Cortex of kidney (tissue), 1 donor: ENCODE results near the gene MYL4.
"Not testable (repeated sequence)": the region's sequence is repeated elsewhere in the genome, so short reads cannot be mapped to it uniquely, and the experiment has no call there.

Source experiments
- DNase-seq: peaks from one replicate; lab custom pipeline; 2025; lab: John Stamatoyannopoulos, UW

MYL4 gene

DNA sequence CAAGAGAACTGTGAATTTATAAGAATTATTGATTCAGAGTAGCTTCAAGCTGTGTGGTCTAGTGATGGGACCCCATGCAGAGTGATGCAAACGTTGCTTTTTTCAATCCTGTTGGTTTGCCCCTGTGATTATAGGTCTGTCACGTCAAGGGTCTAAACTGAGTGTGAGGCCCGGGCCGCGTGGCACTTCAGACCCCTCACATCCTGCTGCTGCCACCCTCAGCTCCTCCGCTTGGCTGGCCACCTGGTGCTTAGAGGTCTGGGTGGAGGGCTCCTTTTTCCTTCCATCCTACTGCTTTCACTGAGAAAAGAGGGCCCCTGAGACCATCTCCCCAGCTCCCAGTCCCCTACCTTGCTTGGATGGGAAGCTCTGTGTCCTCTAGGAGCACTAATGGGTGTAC, 12.0 kb downstream of the MYL4 start:
- DNase-seq, result no peak

DNA sequence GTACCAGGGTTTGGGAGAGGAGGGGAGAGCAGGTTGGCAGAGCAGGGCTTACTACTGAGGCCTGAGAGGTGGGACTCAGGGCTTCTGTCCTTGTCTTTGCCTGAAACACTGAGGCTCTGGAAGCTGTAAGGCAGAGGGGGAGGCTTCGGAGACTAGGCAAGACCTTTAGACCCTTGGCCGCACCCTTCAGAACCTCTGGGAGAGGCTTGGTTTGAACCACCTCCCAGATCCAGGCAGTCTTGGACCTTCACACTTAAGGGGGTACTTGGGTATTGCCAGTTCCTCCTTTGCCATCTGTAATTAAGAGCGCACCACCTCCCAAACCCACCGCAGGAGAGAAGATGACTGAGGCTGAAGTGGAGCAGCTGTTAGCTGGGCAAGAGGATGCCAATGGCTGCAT, 12.9 kb downstream of the MYL4 start:
- DNase-seq, result no peak

DNA sequence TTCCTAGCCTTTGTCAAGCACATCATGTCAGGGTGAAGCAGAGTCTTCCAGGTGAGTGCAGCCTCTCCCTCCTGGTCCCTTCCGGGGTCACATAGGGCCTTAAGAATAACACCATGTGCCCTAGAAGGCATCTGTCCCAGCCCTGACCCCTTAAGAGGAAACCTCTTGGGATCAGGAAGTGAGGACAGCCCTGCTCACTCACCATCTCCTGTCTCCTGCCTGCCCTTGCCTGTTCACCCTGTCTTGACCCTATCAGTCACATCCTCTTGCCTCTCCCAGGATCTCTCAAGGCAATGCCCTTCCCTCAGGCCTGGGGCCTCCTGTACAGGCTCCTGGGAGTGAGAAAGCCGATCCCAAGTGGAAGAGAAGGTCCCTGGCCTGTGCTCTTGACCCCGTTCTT, 13.9 kb downstream of the MYL4 start:
- no peak for DNase-seq

DNA sequence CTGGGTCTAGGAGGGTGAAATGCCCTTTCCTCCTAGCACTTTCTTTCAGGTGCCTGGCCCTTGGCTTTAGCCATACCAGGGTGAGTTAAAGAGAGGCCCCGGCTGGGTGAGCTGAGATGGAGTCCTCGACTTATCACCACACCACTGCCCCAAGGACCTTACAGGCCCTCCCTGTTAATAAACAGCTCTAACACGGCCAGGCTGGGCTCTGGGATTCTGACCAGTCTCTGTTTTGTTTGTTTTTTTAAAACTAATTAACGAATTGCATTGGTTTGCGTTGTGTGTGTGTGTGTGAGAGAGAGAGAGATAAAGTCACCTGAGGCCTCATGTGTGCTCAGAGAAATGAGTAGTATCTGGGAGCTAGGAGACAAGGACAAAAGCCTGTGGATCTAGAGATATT, 14.3 kb downstream of the MYL4 start:
- no peak for DNase-seq

DNA sequence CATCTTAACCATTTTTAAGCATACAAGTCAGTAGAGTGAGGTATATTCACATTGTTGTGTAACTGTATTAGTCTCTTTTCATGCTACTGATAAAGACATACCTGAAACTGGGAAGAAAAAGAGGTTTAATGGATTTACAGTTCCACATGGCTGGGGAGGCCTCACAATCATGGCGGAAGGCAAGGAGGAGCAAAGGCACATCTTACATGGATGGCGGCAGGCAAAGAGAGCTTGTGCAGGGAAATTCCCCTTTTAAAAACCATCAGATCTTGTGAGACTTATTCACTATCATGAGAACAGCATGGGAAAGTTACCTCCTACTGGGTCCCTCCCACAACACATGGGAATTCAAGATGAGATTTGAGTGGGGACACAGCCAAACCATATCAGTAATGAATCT, 14.9 kb downstream of the MYL4 start:
- not testable (repeated sequence) for DNase-seq

DNA sequence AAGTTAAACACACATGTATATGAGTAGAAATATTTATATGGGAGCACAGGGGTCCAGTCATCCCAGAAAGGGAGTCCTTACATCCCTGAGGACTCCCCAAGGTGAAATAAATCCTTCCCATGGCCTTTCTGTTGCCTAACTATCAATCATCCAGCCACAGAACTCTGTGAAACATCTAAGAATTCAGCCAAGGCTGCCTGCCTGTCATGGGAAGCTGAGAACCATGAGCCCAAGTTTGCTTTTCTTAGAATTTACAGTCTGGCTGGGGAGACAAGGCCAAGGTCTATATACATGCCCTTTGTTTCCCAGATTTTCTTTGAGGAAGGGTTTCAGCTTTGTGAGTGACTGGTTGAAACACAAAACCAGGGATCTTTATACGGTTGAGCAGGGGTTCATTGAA, 15.8 kb downstream of the MYL4 start:
- DNase-seq, result no peak

- DNase-seq, result no peak
Observed at GRCh38 chr17:47225436-47225858, 16.3 kb downstream of the MYL4 start.

GRCh38 chr17:47225911-47226688, 17.0 kb downstream of the MYL4 start:
- no peak for DNase-seq

DNA sequence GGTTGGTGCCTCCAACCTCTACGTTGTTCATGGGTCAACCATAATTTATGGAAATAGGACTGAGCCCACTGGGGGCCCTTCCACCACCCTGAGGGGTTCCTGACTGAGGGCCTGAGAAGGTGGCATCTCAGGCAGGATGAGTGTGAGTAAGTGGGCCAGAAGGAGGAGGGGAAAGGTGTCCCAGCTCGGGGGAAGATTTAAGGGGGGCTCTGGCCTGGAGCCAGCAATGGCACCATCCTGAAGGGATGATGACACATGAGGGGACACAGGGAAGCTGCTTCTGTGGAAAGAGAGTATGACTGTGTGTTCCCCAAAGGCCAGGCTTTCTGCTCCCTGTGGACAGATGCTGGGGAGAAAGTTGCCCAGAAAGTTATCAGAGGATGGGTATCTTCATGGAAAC, 18.7 kb downstream of the MYL4 start:
- no peak for DNase-seq

DNA sequence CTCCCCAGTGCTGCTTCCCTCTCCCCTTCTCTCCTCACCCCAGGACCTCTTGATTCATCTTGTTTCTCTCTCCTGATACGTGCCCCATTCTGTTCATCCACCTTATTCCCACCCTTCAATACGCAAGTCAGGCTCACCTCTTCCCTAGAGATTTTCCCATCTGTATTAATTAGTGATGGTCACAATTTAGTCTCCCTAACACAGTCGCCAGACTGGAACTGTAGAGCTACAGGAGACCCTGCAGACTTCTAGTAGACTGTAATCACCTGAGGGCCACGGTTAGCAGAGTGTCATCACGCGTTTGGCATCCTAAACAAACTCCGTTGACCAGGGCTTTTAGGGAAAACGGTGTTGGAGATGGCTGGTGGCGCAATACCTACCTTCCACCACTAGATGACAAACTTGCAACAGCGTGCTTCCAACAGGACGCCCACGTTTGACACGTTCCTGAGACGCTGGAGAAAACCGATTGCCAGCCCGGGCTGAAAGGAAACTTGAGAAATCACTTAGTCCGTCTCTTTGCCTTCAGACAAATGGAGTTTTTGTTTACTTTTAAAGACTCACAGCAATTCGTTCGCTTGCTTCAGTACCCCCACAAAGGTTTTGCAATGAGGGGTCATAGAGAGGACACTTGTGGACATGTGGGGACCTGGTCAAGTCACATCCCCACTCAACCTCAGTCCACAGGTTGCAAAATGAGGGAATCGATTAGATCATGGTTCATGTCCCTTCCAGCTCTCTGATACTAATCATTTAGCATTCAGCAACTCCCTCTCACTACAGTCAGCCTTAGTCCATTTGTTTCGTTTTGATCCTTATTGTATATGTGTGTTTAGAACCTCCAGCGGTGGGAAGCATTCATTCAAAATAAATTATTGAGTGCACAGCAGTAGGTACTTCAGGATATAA, 20.6 kb downstream of the MYL4 start:
- DNase-seq, result no peak

GRCh38 chr17:47230864-47231263, 21.7 kb downstream of the MYL4 start:
- no peak for DNase-seq

GRCh38 chr17:47231334-47231733, 22.2 kb downstream of the MYL4 start:
- no peak for DNase-seq

GRCh38 chr17:47231866-47232265, 22.7 kb downstream of the MYL4 start:
- no peak for DNase-seq

DNA sequence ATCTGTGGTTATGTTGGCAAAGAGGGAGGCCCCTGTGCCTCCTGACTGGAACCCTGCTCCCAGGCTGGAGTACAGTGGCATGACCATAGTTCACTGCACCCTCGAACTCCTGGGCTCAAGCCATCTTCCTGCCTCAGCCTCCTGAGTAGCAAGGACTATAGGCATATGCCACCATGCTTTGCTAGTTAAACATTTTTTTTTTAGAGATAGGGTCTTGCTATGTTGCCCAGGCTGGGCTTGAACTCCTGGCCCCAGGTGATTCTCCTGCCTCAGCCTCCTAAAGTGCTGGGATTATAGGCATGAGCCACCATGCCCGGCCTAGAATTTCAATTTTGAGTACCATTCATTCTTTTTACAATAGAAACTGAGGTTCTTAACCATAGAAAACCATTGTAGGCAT, 23.3 kb downstream of the MYL4 start:
- no peak for DNase-seq

DNA sequence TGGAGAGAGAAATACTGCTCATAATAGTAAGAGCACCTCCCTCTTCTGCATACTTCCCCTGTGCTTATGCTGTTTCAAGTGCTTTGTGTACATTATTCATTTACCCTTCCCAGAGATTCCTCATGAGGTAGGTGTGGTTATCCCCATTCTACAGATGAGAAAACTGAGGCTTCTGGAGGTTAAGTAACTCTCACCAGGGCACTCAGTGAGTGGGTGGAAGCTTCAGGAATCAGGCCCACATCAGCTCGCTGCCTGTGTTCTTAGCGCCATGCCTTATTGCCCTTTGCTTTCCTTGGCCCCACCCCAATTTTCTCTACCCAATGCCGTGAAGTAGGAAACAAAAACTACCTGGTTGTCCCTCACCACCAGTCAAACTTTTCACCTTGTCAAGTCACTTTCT, 26.4 kb downstream of the MYL4 start:
- no peak for DNase-seq

DNA sequence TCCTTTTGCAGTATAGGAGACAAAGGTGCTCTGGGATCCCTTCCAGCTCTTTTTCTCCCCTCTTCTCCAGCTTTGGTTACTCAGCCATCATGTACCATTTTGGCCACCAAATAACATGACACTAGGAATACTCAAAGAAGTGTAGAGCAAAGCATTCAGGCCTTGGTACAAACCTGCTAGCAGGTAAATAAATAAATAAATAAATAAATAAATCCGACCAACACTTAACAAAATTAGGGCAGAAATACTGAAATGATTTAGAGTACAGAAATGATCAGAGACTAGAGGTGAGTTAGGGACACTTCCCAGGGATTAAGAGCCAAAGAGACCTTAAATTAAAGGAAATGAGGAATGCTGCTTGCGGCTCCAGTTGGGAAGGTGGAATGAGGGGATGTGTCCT, 26.8 kb downstream of the MYL4 start:
- DNase-seq, result no peak

- DNase-seq, result no peak
Observed at GRCh38 chr17:47237841-47238240, 28.7 kb downstream of the MYL4 start.

DNA sequence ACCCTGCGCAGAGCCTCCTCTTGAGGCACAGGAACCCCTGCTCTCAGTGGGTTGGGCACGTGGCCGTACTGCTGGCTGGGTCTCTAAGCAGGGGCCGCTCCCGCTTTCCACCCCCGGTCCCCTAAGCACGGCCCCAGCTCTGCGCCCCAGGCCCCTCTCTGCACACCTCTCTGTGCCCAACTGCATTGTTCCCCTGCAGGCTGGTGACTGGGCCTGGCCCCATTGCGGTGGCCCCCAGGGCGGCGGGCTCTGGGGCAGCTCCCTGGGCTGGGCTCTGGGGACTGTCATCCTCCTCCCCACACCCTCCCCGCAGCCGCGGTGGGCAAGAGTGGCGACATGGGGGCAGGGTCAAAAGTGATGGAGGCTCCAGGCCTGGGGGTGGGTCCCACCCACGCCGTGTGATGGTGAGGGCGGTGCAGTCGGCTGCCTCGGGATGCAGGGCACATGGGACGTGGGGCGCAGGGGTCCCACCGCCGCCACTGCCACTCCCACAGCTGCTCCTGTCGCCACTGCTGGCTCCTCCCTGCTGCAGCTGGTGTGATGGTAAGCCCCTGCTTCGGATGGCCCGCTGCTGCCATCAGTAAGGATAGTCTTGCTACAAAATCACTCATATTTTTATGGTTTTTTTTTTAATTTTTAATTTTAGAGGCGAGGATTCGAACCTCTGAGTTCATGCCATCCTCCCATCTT, 29.3 kb downstream of the MYL4 start:
- DNase-seq, result no peak

DNA sequence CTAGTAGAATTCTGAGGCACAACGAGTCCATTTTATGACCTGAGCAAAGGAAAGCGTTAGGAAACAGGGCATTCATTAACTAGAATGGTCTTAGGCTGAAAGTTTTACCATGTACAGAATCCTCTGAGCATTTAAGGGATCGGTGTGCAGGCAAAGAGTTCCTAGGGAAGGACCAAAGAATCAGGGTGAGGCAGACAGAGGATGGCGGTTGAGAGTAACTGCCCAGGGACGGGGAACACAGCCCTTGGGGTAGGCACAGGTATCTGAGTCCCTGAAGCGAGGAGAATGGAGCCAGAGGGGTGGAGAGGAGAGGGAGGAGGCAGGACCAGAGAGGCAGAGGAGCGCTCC, 30.4 kb downstream of the MYL4 start:
- DNase-seq, result no peak

DNA sequence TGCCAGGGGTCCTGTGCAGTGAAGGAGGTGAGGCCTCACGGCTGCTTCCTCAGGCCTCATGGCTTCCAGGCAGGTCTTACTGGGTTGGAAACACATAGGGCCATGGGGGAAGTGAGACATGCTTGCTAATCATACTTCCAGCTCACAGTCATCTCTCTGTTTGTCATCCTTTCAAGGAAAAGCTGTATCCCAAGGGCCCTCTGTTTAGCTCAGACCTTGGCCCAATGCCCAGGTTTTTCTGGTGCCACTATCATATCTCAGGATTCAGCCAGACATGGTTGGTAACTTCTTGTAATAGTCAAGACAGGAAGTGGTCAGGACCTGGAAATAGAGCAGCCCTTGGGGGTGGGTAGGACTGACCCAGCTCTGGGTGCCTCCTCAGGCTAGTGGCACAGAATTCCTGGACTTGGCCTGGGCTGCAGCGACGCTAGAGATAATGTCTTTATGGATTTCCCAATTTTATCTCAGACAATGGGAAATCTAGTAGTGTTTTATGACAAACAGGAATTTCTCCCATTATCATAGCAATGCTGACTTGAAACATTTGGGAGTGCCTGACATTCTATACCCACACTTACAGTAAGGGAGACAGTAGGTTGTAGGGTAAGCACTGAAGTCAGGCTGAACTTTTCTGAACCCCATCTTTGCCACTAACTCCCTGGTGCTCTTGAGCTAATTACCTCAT, 31.0 kb downstream of the MYL4 start:
- no peak for DNase-seq

GRCh38 chr17:47240806-47241205, 31.7 kb downstream of the MYL4 start:
- DNase-seq, result no peak

GRCh38 chr17:47242648-47243047, 33.5 kb downstream of the MYL4 start:
- no peak for DNase-seq
